HCT116 (cell line): ENCODE results near the gene BNC1. TPM values are rescaled to one million over a fixed set of nuclear protein-coding genes. Genes with fewer than 3 reads are reported as not detected.

Source experiments
- ATAC-seq: fragments of 200-7000 bp; cut with Tn5 transposase; 2 replicates; pipeline ENCODE4 v1.9.1; 2020; ENCODE audit warnings: mild to moderate bottlenecking, moderate library complexity
- BruUV-seq: library from RNA; stranded (reverse); fragments of 400-500 nt; replicated peaks from 2 replicates; lab custom pipeline; 2021; lab: Mats Ljungman, UMichigan
- CTCF ChIA-PET: fragments of 300-600 bp; sonication (Branson Sonifier 250); formaldehyde crosslinking; loops from one replicate; lab custom pipeline; 2021; ENCODE audit warnings: antibody characterized with exemption; lab: Charles Lee
- POLR2A ChIA-PET: fragments of 300-600, 350-600 bp; sonication (Branson Sonifier 250); formaldehyde crosslinking; loops from one replicate; lab custom pipeline; 2021; ENCODE audit warnings: antibody characterized with exemption; lab: Charles Lee
- RAD21 ChIA-PET, 2 experiments: fragments of 300-600 bp; sonication (Branson Sonifier 250); formaldehyde crosslinking; loops; one replicate each; lab custom pipeline; 2023; ENCODE audit warnings: low total read pairs in 2 of 2; ENCODE audit not compliant: uncharacterized antibody in 2 of 2, unreplicated experiment in 2 of 2, low non-redundant PET in 1 of 2; lab: Charles Lee
- DNase-seq: peaks from one replicate; pipeline ENCODE4 v3.0.0-alpha.2; 2010; ENCODE audit warnings: low read depth, low spot score
- H2AFZ ChIP-seq: fragments of 200-600 bp; shearing (Covaris generic), sonication (generic); 2 replicates; pipeline ENCODE4 v1.6.1; 2017; ENCODE audit warnings: low read depth, mixed run types, mixed read lengths, antibody characterized with exemption, low read length; ENCODE audit not compliant: poor library complexity, severe bottlenecking
- H3K27ac ChIP-seq: 2 replicates; pipeline ENCODE4 v1.5.1; 2012; ENCODE audit warnings: low read depth, low read length
- H3K27me3 ChIP-seq: fragments of 200-600 bp; sonication (generic); 2 replicates; pipeline ENCODE4 v1.6.1; 2016; ENCODE audit warnings: mixed run types, low read length, mixed read lengths; ENCODE audit not compliant: insufficient read depth
- H3K36me3 ChIP-seq, 2 experiments: fragments of 200-500 bp in 1 of 2; fragments of 200-600 bp in 1 of 2; sonication (Bioruptor generic) in 1 of 2; sonication (generic) in 1 of 2; 2 replicates each; pipeline versions ENCODE4 v1.5.1 to v1.6.1; 2014 to 2016; ENCODE audit warnings: low read length in 2 of 2, inconsistent platforms in 1 of 2, mixed read lengths in 1 of 2, mixed run types in 1 of 2; ENCODE audit not compliant: insufficient read depth in 2 of 2, control insufficient read depth in 1 of 2
- H3K4me1 ChIP-seq, 2 experiments: fragments of 200-600 bp in 1 of 2; sonication (generic) in 1 of 2; 2 replicates each; pipeline versions ENCODE4 v1.5.1 to v1.6.1; 2012 to 2017; ENCODE audit warnings: low read length in 2 of 2, inconsistent platforms in 1 of 2, mild to moderate bottlenecking in 1 of 2, mixed read lengths in 1 of 2, mixed run types in 1 of 2, moderate library complexity in 1 of 2; ENCODE audit not compliant: insufficient read depth in 2 of 2, control insufficient read depth in 1 of 2
- H3K4me2 ChIP-seq: fragments of 200-600 bp; sonication (generic); 2 replicates; pipeline ENCODE4 v1.6.1; 2017; ENCODE audit warnings: mixed run types, low read length, mixed read lengths
- H3K4me3 ChIP-seq, 2 experiments: fragments of 200-600 bp in 1 of 2; sonication (generic) in 1 of 2; replicated peaks in 1 of 2; 2 replicates each; pipeline ENCODE4 v1.5.1; 2011 to 2016; ENCODE audit warnings: low read length in 2 of 2, control low read depth in 1 of 2, low read depth in 1 of 2, mild to moderate bottlenecking in 1 of 2, mixed read lengths in 1 of 2, mixed run types in 1 of 2
- H3K79me2 ChIP-seq: fragments of 200-600 bp; sonication (generic); 2 replicates; pipeline ENCODE4 v1.6.1; 2017; ENCODE audit warnings: mild to moderate bottlenecking, mixed run types, low read length, moderate library complexity, mixed read lengths; ENCODE audit not compliant: insufficient read depth
- H3K9ac ChIP-seq: fragments of 200-600 bp; sonication (generic); 2 replicates; pipeline ENCODE4 v1.6.1; 2016; ENCODE audit warnings: low read length, mixed read lengths
- H3K9me2 ChIP-seq: fragments of 200-600 bp; sonication (generic), shearing (Covaris generic); 2 replicates; pipeline ENCODE4 v1.6.1; 2017; ENCODE audit warnings: mixed run types, mild to moderate bottlenecking, moderate library complexity; ENCODE audit not compliant: insufficient read depth
- H3K9me3 ChIP-seq, 2 experiments: fragments of 200-500 bp in 1 of 2; fragments of 200-600 bp in 1 of 2; sonication (Bioruptor generic) in 1 of 2; sonication (generic) in 1 of 2; 2 replicates each; pipeline ENCODE4 v1.6.1; 2014 to 2017; ENCODE audit warnings: low read length in 2 of 2, mixed read lengths in 2 of 2, inconsistent platforms in 1 of 2, low read depth in 1 of 2, mild to moderate bottlenecking in 1 of 2, mixed run types in 1 of 2, moderate library complexity in 1 of 2; ENCODE audit not compliant: control insufficient read depth in 1 of 2, insufficient read depth in 1 of 2
- H4K20me1 ChIP-seq: fragments of 200-600 bp; sonication (generic), shearing (Covaris generic); 2 replicates; pipeline ENCODE4 v1.6.1; 2017; ENCODE audit warnings: mixed run types, mild to moderate bottlenecking, moderate library complexity; ENCODE audit not compliant: insufficient read depth
- ATF3 ChIP-seq: IDR thresholded peaks from 2 replicates; pipeline ENCODE4 v1.6.1; 2012
- CEBPB ChIP-seq: IDR thresholded peaks from 2 replicates; pipeline ENCODE4 v1.6.1; 2012; ENCODE audit warnings: low read depth
- CTCF ChIP-seq, 3 experiments: fragments of 200-600 bp in 1 of 3; sonication (generic) in 1 of 3; IDR thresholded peaks in 2 of 3; conservative IDR thresholded peaks in 1 of 3; 2 replicates each; pipeline ENCODE4 v1.5.1; 2012 to 2017; ENCODE audit warnings: low read depth in 2 of 3, low read length in 2 of 3, antibody characterized with exemption in 1 of 3, borderline replicate concordance in 1 of 3, control low read depth in 1 of 3, mild to moderate bottlenecking in 1 of 3, mixed read lengths in 1 of 3, mixed run types in 1 of 3, moderate library complexity in 1 of 3; ENCODE audit not compliant: insufficient read depth in 1 of 3
- EGR1 ChIP-seq: IDR thresholded peaks from 2 replicates; pipeline ENCODE4 v1.6.1; 2012; ENCODE audit warnings: low read depth
- ELF1 ChIP-seq: IDR thresholded peaks from 2 replicates; pipeline ENCODE4 v1.6.1; 2012; ENCODE audit warnings: low read depth, borderline replicate concordance
- EZH2 ChIP-seq: fragments of 200-600 bp; sonication (generic); IDR thresholded peaks from 2 replicates; pipeline ENCODE4 v1.6.1; 2017; ENCODE audit warnings: antibody characterized with exemption, mixed run types
- EZH2phosphoT487 ChIP-seq: fragments of 200-600 bp; IDR thresholded peaks from 2 replicates; pipeline ENCODE4 v1.6.1; 2018; ENCODE audit warnings: antibody characterized with exemption, borderline replicate concordance
- FOSL1 ChIP-seq: IDR thresholded peaks from 2 replicates; pipeline ENCODE4 v1.6.1; 2012; ENCODE audit warnings: low read depth
- JUND ChIP-seq: IDR thresholded peaks from 2 replicates; pipeline ENCODE4 v1.6.1; 2012
- POLR2AphosphoS5 ChIP-seq: IDR thresholded peaks from 2 replicates; pipeline ENCODE4 v1.6.1; 2011; ENCODE audit warnings: mild to moderate bottlenecking, low read depth, low read length, moderate library complexity
- RAD21 ChIP-seq: IDR thresholded peaks from 2 replicates; pipeline ENCODE4 v1.6.1; 2012; ENCODE audit warnings: low read depth, mild to moderate bottlenecking
- SIN3A ChIP-seq: IDR thresholded peaks from 2 replicates; pipeline ENCODE4 v1.6.1; 2012; ENCODE audit warnings: low read depth
- SP1 ChIP-seq: IDR thresholded peaks from 2 replicates; pipeline ENCODE4 v1.6.1; 2012; ENCODE audit warnings: low read depth
- SRF ChIP-seq: IDR thresholded peaks from 2 replicates; pipeline ENCODE4 v1.6.1; 2012; ENCODE audit warnings: low read depth
- TCF7L2 ChIP-seq: IDR thresholded peaks from 2 replicates; pipeline ENCODE4 v1.7.0; 2011; ENCODE audit warnings: borderline replicate concordance, inconsistent platforms; ENCODE audit not compliant: insufficient read depth, insufficient read length; ENCODE audit errors: extremely low read depth
- YY1 ChIP-seq: IDR thresholded peaks from 2 replicates; pipeline ENCODE4 v1.6.1; 2011; ENCODE audit warnings: low read length, low read depth, moderate library complexity, mild to moderate bottlenecking; ENCODE audit not compliant: insufficient replicate concordance; ENCODE audit errors: extremely low read depth
- ZFX ChIP-seq: fragments of 450-650 bp; IDR thresholded peaks from 2 replicates; pipeline ENCODE4 v1.6.1; 2017
- ZNF274 ChIP-seq: fragments of 200-500 bp; sonication (Bioruptor generic); IDR thresholded peaks from 2 replicates; pipeline ENCODE4 v1.6.1; 2014; ENCODE audit warnings: mild to moderate bottlenecking, low read depth, low read length, inconsistent platforms
- intact Hi-C: fragments of 100-400 bp; cut with micrococcal nuclease; formaldehyde crosslinking; loops from 2 replicates; pipeline ENCODE4 v1.10.0; 2022
- total RNA-seq: library from RNA; stranded (reverse); gene quantifications from one replicate; pipeline ENCODE4 v1.2.1, GENCODE V29; 2021; ENCODE audit not compliant: unreplicated experiment

Gene BNC1
- total RNA-seq, 1 experiment from 2014 or later, result not detected

- ChIA-PET RAD21 (no interaction called here), CTCF (no interaction called here), POLR2A (no interaction called here)
- no peak overlapping the region for H2AFZ ChIP-seq
- no peak overlapping the region for H3K4me2 ChIP-seq
- H3K27me3 ChIP-seq, result no peaks in the 10 kb centered on the region
- no peaks in the 10 kb centered on the region for H4K20me1 ChIP-seq
- no TSS peak for BruUV-seq
- peaks cover 0 to 19% of the 10 kb centered on the region in 2 experiments; a peak in 3 of 4 replicates for H3K4me1 ChIP-seq
- ATAC-seq, result no peak
- H3K9me3 ChIP-seq, result no peaks in the 10 kb centered on the region
- H3K9me2 ChIP-seq, result no peaks in the 10 kb centered on the region
- intact Hi-C loops, result no loop called here
- H3K36me3 ChIP-seq, result no peaks in the 10 kb centered on the region
- no peak overlapping the region for H3K9ac ChIP-seq
- TF ChIP-seq EGR1, result no peak
- no peak for TF ChIP-seq YY1
- TF ChIP-seq CEBPB, result no peak
- no peak for TF ChIP-seq POLR2AphosphoS5
- TF ChIP-seq ATF3, result no peak
- no peak overlapping the region for H3K27ac ChIP-seq
- no peaks in the 10 kb centered on the region for H3K79me2 ChIP-seq
- no peak overlapping the region for H3K4me3 ChIP-seq
- DNase-seq, result no peak
Measured at GRCh38 chr15:83282141-83282540, 2.3 kb downstream of the BNC1 start.

GRCh38 chr15:83278191-83278590, 6.3 kb downstream of the BNC1 start:
- ChIA-PET CTCF (no interaction called here), POLR2A (no interaction called here), RAD21 (no interaction called here)
- Histone ChIP-seq H3K4me1 (no peaks in the 10 kb centered on the region), H3K9ac (no peak overlapping the region), H3K9me2 (no peaks in the 10 kb centered on the region), H4K20me1 (no peaks in the 10 kb centered on the region), H2AFZ (no peak overlapping the region), H3K9me3 (no peaks in the 10 kb centered on the region), H3K27me3 (no peaks in the 10 kb centered on the region), H3K36me3 (no peaks in the 10 kb centered on the region), H3K4me3 (no peak overlapping the region), H3K79me2 (no peaks in the 10 kb centered on the region), H3K4me2 (no peak overlapping the region), H3K27ac (no peak overlapping the region)
- DNase-seq (no peak), ATAC-seq (no peak)
- intact Hi-C loops, result no loop called here
- BruUV-seq, result no TSS peak
- TF ChIP-seq SIN3A (no peak), ZNF274 (no peak), ELF1 (no peak), JUND (no peak), EGR1 (no peak), SP1 (no peak), SRF (no peak), CEBPB (no peak), EZH2phosphoT487 (no peak), EZH2 (no peak), TCF7L2 (no peak), RAD21 (no peak), ZFX (no peak), FOSL1 (no peak), CTCF (IDR thresholded peaks at IDR 0.05 in 2 of 3, conservative IDR thresholded peaks at IDR 0.05 in 1 of 3; ENCODE audit: borderline replicate concordance in 1 of 3, insufficient read depth in 1 of 3, low read depth in 2 of 3, low read length in 2 of 3) (no peak)
